Spleen (tissue), 11 donors: ENCODE data around the gene BMP15. TPM values are rescaled to one million over a fixed set of nuclear protein-coding genes. Genes with fewer than 3 reads are reported as not detected.

ENCODE experiments used
- DNase-seq: peaks from one replicate; pipeline ENCODE4 v3.0.0-alpha.2; 2020
- H3K27ac ChIP-seq, 8 donors: fragments of 200-600 bp; sonication (generic) in 7 of 8; 1 replicate in 4 of 8; 2 replicates in 4 of 8; pipeline versions ENCODE4 v1.5.0 to v1.8.0; 2016 to 2021; ENCODE audit warnings: inconsistent platforms in 4 of 8, mild to moderate bottlenecking in 4 of 8, moderate library complexity in 1 of 8
- H3K27me3 ChIP-seq, 7 donors: fragments of 200-600 bp; sonication (generic) in 6 of 7; replicated peaks in 1 of 7; 1 replicate in 4 of 7; 2 replicates in 3 of 7; pipeline versions ENCODE4 v1.5.0 to v1.8.0; 2016 to 2021; ENCODE audit warnings: inconsistent platforms in 3 of 7, mild to moderate bottlenecking in 1 of 7
- H3K36me3 ChIP-seq, 6 donors: fragments of 200-600 bp; sonication (generic) in 5 of 6; 1 replicate in 4 of 6; 2 replicates in 2 of 6; pipeline versions ENCODE4 v1.5.0 to v1.8.0; 2016 to 2021; ENCODE audit warnings: inconsistent platforms in 2 of 6
- H3K4me1 ChIP-seq, 6 donors: fragments of 200-600 bp; sonication (generic) in 5 of 6; 1 replicate in 3 of 6; 2 replicates in 3 of 6; pipeline versions ENCODE4 v1.5.0 to v1.8.0; 2016 to 2021; ENCODE audit warnings: inconsistent platforms in 3 of 6
- H3K4me3 ChIP-seq, 8 donors: fragments of 200-600 bp; sonication (generic) in 7 of 8; 1 replicate in 4 of 8; 2 replicates in 4 of 8; pipeline versions ENCODE4 v1.5.0 to v1.8.0; 2016 to 2021; ENCODE audit warnings: inconsistent platforms in 4 of 8, mild to moderate bottlenecking in 4 of 8, moderate library complexity in 2 of 8
- H3K9me3 ChIP-seq, 8 donors: fragments of 200-600 bp; sonication (generic) in 7 of 8; 1 replicate in 4 of 8; 2 replicates in 4 of 8; pipeline versions ENCODE4 v1.5.0 to v1.8.0; 2016 to 2021; ENCODE audit warnings: inconsistent platforms in 4 of 8
- POLR2A ChIP-seq, 3 donors: fragments of 450-650 bp; IDR thresholded peaks; one replicate each; pipeline ENCODE4 v1.5.1; 2017; ENCODE audit warnings: antibody characterized with exemption in 3 of 3, mild to moderate bottlenecking in 1 of 3
- POLR2AphosphoS5 ChIP-seq, 3 donors: sonication (generic); formaldehyde crosslinking; IDR thresholded peaks; one replicate each; pipeline ENCODE4 v1.5.1; 2017; ENCODE audit warnings: antibody characterized with exemption in 3 of 3
- WGBS, 5 donors: extraction: QIAGEN DNeasy Blood & Tissue Kit in 3 of 5; methylation state at CpG; one replicate each; pipeline versions ENCODE4 v1.1.5 to v1.1.7; 2013 to 2018; 5-methylcytosine and 5-hydroxymethylcytosine counted together
- intact Hi-C: fragments of 100-400 bp; cut with DNase I; formaldehyde crosslinking; loops from one replicate; pipeline ENCODE4 v1.15.0; 2023; ENCODE audit warnings: low total_unique reads
- polyA plus RNA-seq, 3 donors: library from polyadenylated mRNA; stranded (reverse); fragments of 200-250 nt; gene quantifications; one replicate each; pipeline ENCODE4 v1.2.1, GENCODE V29; 2013
- total RNA-seq, 7 donors: library from RNA; depleted of rRNA in 3 of 7; stranded (reverse); fragments of >200 nt in 3 of 7; fragmentation: NEBNext Ultra II Directional in 4 of 7; extraction: Animal tissue kit (Norgen Biotek cat#: 25700) in 4 of 7; gene quantifications; one replicate each; pipeline versions ENCODE4 v1.1.0 to v1.2.1, GENCODE V29; 2016 to 2021
- TF ChIP-seq, protein P1 (sequence below), 11 experiments: fragments of 200-600 bp in 7 of 11; fragments of 450-650 bp in 4 of 11; sonication (generic) in 4 of 11; IDR thresholded peaks in 8 of 11; conservative IDR thresholded peaks in 3 of 11; 1 replicate in 7 of 11; 2 replicates in 4 of 11; pipeline versions ENCODE4 v1.4.0 to v1.8.0; 2016 to 2021; ENCODE audit warnings: antibody characterized with exemption in 11 of 11, inconsistent platforms in 4 of 11, mild to moderate bottlenecking in 1 of 11
- donor health status: healthy with polysubstance abuse.
- donor health status: DM: no; HTN: no; CAD: no; lungs with moderate emphysema.
- donor health status: DM: no; HTN: no; CAD: no.
- donor health status: Bipolar disorder and iron deficiency.
- donor health status: healthy.
- donor health status: DM: no; HTN: no; CAD: no.
- donor health status: DM: yes; HTN: yes; CAD: no.

BMP15 gene
- total and polyA plus RNA-seq, 10 donors: not detected

DNA sequence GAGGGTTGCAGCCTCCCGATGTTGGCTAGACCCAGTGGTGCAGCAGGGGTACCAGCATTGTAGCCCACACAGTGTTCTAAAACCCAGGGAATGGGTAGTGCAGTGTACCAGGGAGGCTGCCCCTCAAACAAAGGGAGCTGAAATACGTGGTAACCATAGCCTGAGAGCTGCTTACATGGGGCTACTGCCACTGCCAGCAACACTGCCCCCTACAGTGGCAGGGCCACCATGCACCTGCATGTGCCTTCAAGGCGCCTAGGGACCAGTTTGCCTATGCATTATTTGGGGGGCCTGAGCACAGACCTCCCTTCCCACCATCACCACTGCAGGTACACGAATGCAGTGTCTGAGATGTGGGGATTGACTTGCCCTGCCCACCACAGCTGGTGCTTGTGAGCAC lies 21.0 kb upstream of the BMP15 start:
- no peak for DNase-seq
- TF ChIP-seq POLR2AphosphoS5 (IDR thresholded peaks at IDR 0.05): no peak
- TF ChIP-seq POLR2A (IDR thresholded peaks at IDR 0.05): no peak
- TF ChIP-seq, protein P1, sequence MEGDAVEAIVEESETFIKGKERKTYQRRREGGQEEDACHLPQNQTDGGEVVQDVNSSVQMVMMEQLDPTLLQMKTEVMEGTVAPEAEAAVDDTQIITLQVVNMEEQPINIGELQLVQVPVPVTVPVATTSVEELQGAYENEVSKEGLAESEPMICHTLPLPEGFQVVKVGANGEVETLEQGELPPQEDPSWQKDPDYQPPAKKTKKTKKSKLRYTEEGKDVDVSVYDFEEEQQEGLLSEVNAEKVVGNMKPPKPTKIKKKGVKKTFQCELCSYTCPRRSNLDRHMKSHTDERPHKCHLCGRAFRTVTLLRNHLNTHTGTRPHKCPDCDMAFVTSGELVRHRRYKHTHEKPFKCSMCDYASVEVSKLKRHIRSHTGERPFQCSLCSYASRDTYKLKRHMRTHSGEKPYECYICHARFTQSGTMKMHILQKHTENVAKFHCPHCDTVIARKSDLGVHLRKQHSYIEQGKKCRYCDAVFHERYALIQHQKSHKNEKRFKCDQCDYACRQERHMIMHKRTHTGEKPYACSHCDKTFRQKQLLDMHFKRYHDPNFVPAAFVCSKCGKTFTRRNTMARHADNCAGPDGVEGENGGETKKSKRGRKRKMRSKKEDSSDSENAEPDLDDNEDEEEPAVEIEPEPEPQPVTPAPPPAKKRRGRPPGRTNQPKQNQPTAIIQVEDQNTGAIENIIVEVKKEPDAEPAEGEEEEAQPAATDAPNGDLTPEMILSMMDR (IDR thresholded peaks at IDR 0.05 in 8 of 11, conservative IDR thresholded peaks at IDR 0.05 in 3 of 11): no peak
- Histone ChIP-seq H3K27me3 (peaks cover 0 to 12% (median 0%) of the 10 kb centered on the region in 7 donors), H3K9me3 (peaks cover 0 to 15% (median 0%) of the 10 kb centered on the region in 8 donors), H3K4me1 (no peaks in the 10 kb centered on the region), H3K27ac (no peak overlapping the region), H3K36me3 (no peaks in the 10 kb centered on the region), H3K4me3 (no peak overlapping the region)
- WGBS, 5 donors: 39 to 100% (median 77%) methylated on average over 1 to 4 of the region's 4 CpGs
- intact Hi-C loops: no loop called here

DNA sequence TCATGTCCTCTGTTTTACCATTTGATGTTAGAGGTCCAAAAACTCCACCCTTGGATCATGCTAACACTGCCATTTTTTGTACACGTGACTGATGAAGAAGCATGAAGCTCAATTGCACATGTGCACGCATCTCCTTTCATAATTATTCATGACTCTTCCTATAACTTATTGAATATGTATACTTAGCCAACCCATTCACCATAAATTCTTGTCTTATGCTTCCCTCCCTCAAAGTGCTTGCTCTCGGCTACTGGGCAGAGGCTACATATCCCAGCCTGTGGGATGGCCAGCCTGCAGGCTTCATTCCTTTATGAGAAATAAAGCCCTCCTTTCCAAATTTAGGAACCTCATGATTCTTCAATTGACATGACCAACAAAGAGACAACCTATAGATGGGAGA lies 17.5 kb upstream of the BMP15 start:
- H3K4me1 ChIP-seq: no peaks in the 10 kb centered on the region
- no peaks in the 10 kb centered on the region for H3K36me3 ChIP-seq
- intact Hi-C loops: no loop called here
- H3K27ac ChIP-seq: no peak overlapping the region
- H3K27me3 ChIP-seq: peaks cover 0 to 12% (median 0%) of the 10 kb centered on the region in 7 donors
- no peak overlapping the region for H3K4me3 ChIP-seq
- no peak for DNase-seq
- peaks cover 0 to 15% (median 0%) of the 10 kb centered on the region in 8 donors for H3K9me3 ChIP-seq
- TF ChIP-seq POLR2A (IDR thresholded peaks at IDR 0.05) (no peak), POLR2AphosphoS5 (IDR thresholded peaks at IDR 0.05) (no peak)
- TF ChIP-seq, protein P1 (IDR thresholded peaks at IDR 0.05 in 8 of 11, conservative IDR thresholded peaks at IDR 0.05 in 3 of 11): no peak
- WGBS, 5 donors: 78 to 100% (median 91%) methylated on average over 3 of the region's 3 CpGs

GRCh38 chrX:50893466-50893865 lies 17.1 kb upstream of the BMP15 start:
- 0 to 2% (median 0%) methylated on average over 1 of the region's 1 CpG for WGBS, 5 donors
- no peak for DNase-seq
- Histone ChIP-seq H3K9me3 (peaks cover 0 to 15% (median 0%) of the 10 kb centered on the region in 8 donors), H3K4me1 (no peaks in the 10 kb centered on the region), H3K27ac (no peak overlapping the region), H3K36me3 (no peaks in the 10 kb centered on the region), H3K27me3 (peaks cover 0 to 12% (median 0%) of the 10 kb centered on the region in 7 donors), H3K4me3 (no peak overlapping the region)
- intact Hi-C loops: no loop called here
- TF ChIP-seq POLR2A (IDR thresholded peaks at IDR 0.05): no peak
- no peak for TF ChIP-seq POLR2AphosphoS5 (IDR thresholded peaks at IDR 0.05)
- TF ChIP-seq, protein P1 (IDR thresholded peaks at IDR 0.05 in 8 of 11, conservative IDR thresholded peaks at IDR 0.05 in 3 of 11): no peak

- no peaks in the 10 kb centered on the region for H3K4me1 ChIP-seq
- no peak overlapping the region for H3K4me3 ChIP-seq
- H3K36me3 ChIP-seq: no peaks in the 10 kb centered on the region
- intact Hi-C loops: loop anchor here (10.0 kb wide), 1 partner anchor 161 kb away; no protein-coding TSS in a partner anchor
- no peak for TF ChIP-seq POLR2A (IDR thresholded peaks at IDR 0.05)
- no peak for TF ChIP-seq POLR2AphosphoS5 (IDR thresholded peaks at IDR 0.05)
- TF ChIP-seq, protein P1 (IDR thresholded peaks at IDR 0.05 in 8 of 11, conservative IDR thresholded peaks at IDR 0.05 in 3 of 11): no peak
- WGBS, 5 donors: 82 to 98% (median 92%) methylated on average over 17 of the region's 17 CpGs
- H3K9me3 ChIP-seq: no peaks in the 10 kb centered on the region
- no peak for DNase-seq
- no peak overlapping the region for H3K27ac ChIP-seq
- peaks cover 0 to 11% (median 0%) of the 10 kb centered on the region in 7 donors for H3K27me3 ChIP-seq
Observed at GRCh38 chrX:50905334-50905733, 5.2 kb upstream of the BMP15 start.
